ENCODE measurements around the gene ATG16L2.

DNA sequence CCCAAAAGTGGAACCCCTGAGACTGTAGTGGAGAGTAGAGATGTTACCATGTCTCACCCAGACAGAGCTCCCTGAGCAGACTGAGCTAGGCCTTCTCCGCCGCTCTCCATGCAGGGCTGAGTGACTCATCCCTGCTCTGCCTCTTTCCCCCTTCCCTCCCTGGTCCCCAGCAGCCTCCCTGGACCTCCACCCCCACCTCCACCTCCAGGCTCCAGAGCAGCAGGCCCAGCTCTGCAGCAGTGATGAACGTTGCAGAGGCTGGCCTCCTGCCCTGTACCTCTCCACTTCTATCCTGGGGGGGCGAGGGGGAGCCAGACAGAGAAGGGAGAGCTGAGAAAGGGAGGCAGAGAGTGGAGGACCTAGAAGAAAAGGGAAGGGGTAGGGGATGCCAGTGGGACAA, 42.7 kb upstream of the ATG16L2 start:
- TF ChIP-seq, protein P1, sequence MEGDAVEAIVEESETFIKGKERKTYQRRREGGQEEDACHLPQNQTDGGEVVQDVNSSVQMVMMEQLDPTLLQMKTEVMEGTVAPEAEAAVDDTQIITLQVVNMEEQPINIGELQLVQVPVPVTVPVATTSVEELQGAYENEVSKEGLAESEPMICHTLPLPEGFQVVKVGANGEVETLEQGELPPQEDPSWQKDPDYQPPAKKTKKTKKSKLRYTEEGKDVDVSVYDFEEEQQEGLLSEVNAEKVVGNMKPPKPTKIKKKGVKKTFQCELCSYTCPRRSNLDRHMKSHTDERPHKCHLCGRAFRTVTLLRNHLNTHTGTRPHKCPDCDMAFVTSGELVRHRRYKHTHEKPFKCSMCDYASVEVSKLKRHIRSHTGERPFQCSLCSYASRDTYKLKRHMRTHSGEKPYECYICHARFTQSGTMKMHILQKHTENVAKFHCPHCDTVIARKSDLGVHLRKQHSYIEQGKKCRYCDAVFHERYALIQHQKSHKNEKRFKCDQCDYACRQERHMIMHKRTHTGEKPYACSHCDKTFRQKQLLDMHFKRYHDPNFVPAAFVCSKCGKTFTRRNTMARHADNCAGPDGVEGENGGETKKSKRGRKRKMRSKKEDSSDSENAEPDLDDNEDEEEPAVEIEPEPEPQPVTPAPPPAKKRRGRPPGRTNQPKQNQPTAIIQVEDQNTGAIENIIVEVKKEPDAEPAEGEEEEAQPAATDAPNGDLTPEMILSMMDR (optimal IDR thresholded peaks at IDR 0.05 in 1 of 3, IDR thresholded peaks at IDR 0.05 in 1 of 3, conservative IDR thresholded peaks at IDR 0.05 in 1 of 3; ENCODE audit: extremely low read depth in 1 of 3, insufficient read depth in 2 of 3, low read length in 3 of 3): no peak
- no peak for TF ChIP-seq EZH2 (IDR thresholded peaks at IDR 0.05; ENCODE audit: low read length)

All from keratinocyte (primary cell).